ENCODE measurements around the gene JUND.

The JUND gene

GRCh38 chr19:18266771-18267686 is 14.4 kb downstream of the JUND start:
- no peak for DNase-seq

- DNase-seq: no peak
Measured at GRCh38 chr19:18265582-18265981, 15.8 kb downstream of the JUND start.

- no peak for DNase-seq
Measured at GRCh38 chr19:18264971-18265540, 16.4 kb downstream of the JUND start.

- DNase-seq: no peak
Measured at GRCh38 chr19:18264137-18264854, 17.1 kb downstream of the JUND start.

GRCh38 chr19:18263324-18264136 is 17.9 kb downstream of the JUND start:
- no peak for DNase-seq

- DNase-seq: no peak
Measured at GRCh38 chr19:18262917-18263316, 18.5 kb downstream of the JUND start.

GRCh38 chr19:18262144-18262543 is 19.3 kb downstream of the JUND start:
- DNase-seq: no peak

GRCh38 chr19:18261474-18261873 is 19.9 kb downstream of the JUND start:
- DNase-seq: no peak

GRCh38 chr19:18259893-18260292 is 21.5 kb downstream of the JUND start:
- DNase-seq: peak; percentile 32

GRCh38 chr19:18257503-18258470 is 23.6 kb downstream of the JUND start:
- DNase-seq: no peak

- no peak for DNase-seq
Measured at GRCh38 chr19:18254546-18255503, 26.6 kb downstream of the JUND start.

GRCh38 chr19:18253716-18254115 is 27.7 kb downstream of the JUND start:
- DNase-seq: no peak

GRCh38 chr19:18253130-18253529 is 28.3 kb downstream of the JUND start:
- no peak for DNase-seq

GRCh38 chr19:18252370-18252717 is 29.1 kb downstream of the JUND start:
- no peak for DNase-seq

GRCh38 chr19:18251587-18252369 is 29.6 kb downstream of the JUND start:
- DNase-seq: peak; percentile 62

GRCh38 chr19:18249834-18250233 is 31.6 kb downstream of the JUND start:
- DNase-seq: no peak

GRCh38 chr19:18245297-18245696 is 36.1 kb downstream of the JUND start:
- no peak for DNase-seq

- no peak for DNase-seq
Measured at GRCh38 chr19:18239303-18239702, 42.1 kb downstream of the JUND start.

GRCh38 chr19:18234194-18234593 is 47.2 kb downstream of the JUND start:
- no peak for DNase-seq

Measured in inflammatory macrophage treated with lipopolysaccharide for 4 hours (primary cell).